Middle frontal gyrus (tissue), 1 donor: ENCODE results near the gene MR1.

Source experiments
- DNase-seq: peaks from one replicate; pipeline ENCODE4 v3.0.0-alpha.2; 2015; ENCODE audit warnings: low spot score; ENCODE audit errors: extremely low spot score

The MR1 gene

DNA sequence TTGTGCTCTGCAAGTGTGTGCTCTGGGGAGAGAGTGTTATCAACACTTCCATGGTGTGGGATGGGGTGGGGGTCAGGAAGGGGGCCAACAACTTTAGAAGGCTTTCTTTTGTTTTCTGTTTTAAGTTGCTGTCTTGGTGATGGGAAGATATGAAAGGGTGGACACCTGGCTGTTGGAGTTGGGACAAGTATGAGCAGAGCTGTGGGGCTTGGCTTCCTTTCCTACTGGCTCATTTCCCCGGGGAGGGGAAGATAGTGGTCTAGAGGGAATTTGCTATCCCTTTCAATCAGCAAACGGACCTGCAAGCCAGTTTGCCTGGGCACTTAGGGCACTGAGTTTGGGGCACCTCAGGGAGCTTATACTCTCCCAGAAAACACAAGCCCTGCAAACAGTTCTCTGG lies 73.9 kb downstream of the MR1 start:
- DNase-seq: no peak

DNA sequence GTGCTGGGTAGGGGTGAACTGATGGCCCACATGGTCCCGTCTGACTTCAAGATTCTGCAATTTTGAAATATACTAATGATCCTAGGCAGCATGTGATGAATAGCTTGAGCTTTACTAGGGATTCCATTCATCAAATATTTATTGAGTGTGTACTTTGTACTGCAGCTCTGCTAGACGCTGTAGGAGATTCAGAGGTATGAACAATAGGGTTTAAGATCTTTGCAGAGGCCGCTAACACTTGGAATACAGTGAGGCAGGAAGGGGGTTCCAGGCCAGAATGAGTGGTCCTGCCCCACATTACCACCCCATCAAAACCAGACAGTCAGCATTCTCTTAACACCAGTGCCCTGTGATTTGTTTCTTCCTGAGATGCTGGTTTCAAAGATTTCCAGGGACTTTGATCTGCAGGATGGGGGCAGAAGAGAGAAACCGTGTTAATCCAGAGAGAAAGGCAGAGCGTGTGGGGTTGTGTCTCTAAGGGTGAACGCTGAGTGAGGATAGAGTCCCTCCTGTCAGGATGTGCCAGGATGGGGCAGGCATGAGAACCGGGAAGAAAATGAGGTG lies 74.6 kb downstream of the MR1 start:
- DNase-seq: no peak

DNA sequence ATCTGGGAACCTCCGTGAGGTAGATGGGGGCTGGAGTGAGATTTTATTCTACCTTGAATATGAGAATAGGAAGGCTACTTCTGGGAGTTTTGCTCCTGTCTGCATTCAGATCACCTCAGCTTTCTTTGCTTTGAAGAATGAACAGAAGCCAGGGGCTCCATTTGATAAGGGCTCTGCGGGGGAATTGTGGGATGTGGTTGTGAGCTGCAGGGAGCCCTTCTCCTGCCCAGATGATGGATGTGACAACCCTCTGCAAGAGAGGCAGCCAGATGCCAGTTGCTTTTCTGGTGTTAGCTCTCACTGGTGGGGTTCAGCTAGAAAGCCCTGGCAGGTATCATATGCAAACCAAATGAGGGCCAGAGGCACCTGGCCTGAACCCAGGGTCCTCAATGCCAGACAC lies 76.2 kb downstream of the MR1 start:
- no peak for DNase-seq
